Putamen (tissue), 1 donor: ENCODE results near the gene C7orf25.
"Not testable (repeated sequence)": the region's sequence is repeated elsewhere in the genome, so short reads cannot be mapped to it uniquely, and the experiment has no call there.

Experiments
- DNase-seq: peaks from one replicate; pipeline ENCODE4 v3.0.0-alpha.2; 2016; ENCODE audit warnings: low spot score

C7orf25 gene

DNA sequence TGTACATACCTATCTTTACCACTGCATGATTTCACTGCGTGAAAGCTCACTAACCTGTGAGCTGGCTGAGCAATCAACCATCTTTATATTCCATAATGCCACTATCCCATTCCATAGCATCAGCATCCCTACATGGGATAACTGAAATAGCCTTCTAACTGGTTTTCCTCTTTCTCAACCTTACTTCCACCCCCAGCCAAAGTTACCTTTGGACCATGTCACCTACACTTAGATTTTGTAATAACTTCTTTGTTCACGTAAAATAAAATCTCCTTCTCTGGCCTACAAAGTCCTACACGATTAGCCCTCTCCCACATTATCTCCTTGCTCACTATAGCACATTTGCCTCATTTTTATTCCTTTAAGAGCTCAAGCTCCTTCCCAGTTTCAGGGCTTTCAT lies 17.6 kb upstream of the C7orf25 start:
- DNase-seq, result no peak

DNA sequence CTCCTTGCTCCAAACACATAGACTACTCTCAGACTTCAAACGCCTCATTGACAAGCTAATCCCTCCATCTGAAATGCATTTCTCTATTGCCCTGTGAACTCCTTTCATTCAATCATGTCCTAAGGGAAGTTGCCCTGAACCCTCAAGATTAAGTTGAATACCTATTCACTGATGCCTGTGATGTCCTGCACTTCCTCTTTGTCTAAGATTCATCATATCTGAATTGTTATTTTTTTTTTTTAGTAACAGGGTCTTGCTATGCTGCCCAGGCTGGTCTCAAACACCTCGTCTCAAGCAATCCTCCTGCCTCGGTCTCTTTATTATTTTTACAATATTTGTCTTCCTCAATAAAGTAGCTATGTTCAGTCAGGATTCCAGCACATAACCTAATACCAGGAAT lies 16.9 kb upstream of the C7orf25 start:
- no peak for DNase-seq

DNA sequence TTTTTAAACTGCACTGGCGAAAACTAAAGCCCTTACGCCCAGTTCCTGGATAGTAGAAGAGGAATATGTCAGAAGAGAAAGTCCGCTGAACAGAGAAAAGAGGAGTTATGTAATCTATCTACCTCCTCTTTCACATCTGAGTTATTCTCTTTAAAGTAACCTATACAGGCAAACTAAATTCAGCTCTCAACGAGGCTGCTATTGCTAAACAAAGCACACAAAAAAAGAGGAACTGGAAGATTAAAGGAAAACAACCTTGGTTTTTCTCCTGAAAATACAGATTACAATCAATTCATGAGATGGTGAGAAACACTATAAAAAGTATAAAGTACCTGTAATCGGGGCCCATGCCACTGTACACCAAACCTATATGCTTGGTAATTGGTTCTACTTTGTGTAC lies 14.3 kb upstream of the C7orf25 start:
- no peak for DNase-seq

DNA sequence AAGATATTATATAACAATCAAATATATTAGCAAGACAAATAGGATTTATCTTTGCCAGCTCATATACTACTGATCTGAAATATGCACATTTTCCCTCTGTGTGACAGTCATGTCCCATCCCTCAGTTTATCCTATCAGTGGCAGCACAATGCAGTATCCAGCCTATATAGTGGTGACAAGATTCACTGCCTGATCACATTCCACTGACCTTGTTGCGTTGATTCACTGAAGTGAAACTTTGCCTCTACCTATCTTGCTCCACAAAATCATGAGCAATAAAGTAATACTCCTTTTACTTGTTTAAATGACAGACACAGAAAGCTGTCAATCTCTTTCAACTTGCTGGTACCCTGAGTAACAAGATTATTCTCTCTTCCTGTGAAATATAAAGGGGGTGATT lies 13.8 kb upstream of the C7orf25 start:
- no peak for DNase-seq

DNA sequence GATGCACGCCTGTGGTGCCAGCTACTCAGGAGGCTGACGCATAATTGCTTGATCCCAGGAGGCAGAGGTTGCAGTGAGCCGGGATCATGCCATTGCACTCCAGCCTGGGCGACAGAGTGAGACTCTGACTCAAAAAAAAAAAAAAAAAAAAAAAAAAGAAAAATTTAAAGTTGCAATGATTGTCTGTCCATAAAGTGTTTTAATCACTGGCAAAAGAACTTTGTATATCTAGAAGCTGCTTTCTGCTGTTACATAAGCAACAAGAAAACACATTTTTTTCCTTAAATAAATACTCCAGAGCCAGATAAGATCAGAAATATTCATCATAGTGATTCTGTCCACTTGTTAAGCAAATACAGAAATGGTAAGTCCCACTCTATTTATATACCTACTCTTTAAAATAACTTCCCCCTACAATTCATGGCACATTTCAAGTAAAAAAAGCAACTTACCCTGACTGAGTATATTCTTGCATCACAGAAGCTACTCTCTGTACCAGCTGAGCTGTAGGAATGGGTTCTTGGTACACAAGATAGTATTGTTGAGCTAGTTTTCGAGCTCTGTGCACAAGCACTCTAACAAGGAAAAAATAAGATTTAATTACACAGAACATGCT lies 12.5 kb upstream of the C7orf25 start:
- DNase-seq, result no peak

DNA sequence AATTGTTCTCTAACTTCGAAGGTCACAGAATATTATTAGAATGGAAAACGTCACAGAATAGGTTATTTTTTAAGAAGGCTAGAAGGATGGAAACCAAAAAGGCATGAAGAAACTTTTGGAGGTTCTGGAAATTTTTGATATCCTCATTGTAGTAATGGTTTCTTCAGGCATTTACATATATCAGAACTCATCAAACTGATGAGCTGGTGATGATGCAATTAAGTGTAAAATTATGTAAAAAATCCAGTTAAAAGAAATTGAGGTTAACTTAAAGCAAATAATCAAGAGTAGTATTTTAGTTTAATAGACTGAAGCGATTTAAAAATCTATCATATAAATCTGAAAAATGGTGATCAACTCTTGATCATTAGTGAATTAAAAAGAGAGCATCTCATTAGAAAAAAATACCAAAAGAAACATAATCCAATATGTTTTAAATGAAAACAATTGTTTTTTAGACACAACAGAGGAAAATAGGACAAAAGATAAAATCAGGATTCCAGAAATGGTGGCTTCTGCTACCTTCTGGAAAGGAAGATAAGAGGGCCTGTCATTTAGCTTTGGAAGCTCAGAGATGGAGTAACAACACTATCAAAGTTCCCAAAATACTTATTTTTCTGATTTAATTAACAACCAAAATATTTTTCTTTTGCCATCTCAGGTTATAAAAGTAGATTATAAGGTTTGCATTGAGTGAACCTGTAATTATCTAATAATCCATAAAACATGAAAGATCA lies 10.3 kb upstream of the C7orf25 start:
- DNase-seq, result no peak

DNA sequence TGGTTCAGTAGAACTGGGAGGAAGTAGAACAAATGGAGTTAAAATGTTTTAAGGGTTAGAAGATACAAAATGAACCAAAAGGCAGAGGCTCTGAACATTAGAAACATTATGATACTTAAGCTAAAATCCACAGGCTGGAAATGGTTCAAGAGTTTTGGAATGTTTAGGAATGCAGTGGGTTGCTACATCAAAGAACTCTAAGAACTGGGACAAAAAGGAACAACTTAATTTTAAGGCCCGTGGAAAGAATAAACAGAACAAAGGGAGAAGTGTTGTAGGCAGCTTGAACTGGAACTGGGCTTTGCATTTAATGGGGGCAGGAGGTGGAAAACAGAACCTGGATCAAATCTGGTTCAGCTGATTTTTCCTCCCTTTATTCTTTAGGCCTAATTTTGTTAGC lies 3.5 kb upstream of the C7orf25 start:
- no peak for DNase-seq

DNA sequence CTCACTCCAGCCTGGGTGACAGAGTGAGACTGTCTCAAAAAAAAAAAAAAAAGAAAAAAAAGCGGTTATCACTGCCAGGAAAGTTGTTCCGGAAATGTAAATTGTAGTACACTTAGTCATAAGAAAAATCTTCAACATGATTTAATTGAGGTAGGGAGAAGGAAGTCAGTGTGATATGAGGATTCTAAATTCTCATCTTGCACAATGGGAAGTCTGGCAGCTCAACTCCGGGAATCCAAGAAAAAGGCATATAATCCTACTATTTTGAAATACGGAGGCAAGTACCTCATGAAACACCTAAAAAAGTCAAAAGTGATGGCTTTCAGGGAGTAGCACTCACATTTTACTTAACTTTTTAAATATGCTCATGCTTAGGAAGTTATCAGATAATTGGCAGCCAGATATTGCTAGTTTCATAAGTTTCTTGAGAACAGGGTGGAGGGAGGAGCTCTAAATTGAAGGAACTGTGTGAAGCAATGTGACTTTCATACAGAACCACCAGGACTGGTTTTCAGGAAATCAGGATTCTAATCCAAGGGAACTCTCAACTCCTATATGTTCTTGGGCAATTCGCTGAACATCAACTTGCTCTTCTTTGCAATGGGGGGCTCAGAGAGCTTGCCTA lies 2.7 kb upstream of the C7orf25 start:
- no peak for DNase-seq

DNA sequence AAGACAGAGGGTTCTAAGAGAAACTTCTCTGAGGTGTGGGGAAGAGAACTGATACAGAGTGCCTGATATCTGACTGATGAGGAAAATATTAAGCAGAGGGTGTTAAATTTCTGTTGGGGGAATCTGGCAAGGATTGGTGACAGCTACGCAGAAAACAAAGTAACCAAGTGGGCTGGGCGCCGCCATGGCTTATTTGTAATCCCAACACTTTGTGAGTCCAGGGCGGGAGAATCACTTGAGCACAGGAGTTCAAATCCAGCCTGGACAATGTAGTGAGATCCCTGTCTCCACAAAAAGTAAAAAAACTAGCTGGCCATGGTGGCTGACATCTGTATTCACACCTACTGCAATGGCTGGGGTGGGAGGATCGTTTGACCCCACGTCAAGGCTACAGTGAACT lies 2.1 kb upstream of the C7orf25 start:
- no peak for DNase-seq

DNA sequence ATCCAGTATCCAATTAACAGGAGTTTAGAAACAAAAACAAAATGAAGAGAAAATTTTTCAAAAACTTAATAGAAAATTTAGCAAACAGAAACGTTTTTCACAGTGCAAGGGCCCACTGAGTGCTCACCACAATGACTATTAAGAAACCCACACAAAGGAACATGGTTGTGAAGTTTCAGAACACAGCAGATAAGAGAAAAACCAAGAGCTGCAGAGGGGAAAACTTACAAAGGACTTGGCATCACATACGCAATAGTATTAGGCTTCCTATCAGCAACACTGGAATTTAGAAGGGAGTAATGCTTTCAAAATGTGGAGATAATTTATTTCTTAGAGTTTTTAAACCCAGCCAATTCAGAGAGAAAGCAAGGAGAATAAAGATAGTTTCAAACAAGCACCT lies 1.7 kb upstream of the C7orf25 start:
- no peak for DNase-seq

DNA sequence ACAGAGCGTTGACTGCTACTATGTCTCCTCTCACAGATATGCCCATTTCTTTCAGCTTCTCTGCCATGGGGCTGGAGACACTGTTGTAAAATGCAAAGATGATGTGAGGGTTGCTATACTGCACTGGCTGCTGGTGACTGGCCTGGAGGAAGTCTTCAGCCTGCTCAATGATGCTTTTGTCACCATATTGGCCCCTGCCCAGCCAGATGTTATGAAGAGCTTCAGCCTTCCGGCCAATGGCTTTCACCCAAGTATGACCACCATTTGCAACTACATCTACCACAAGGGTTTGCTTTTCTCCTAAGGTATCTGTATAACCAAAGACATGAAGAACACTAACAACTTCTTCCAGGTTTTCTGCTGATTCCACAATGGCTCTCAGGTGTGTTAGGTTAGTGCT lies 1.6 kb downstream of the C7orf25 start:
- peak; percentile 70 for DNase-seq

DNA sequence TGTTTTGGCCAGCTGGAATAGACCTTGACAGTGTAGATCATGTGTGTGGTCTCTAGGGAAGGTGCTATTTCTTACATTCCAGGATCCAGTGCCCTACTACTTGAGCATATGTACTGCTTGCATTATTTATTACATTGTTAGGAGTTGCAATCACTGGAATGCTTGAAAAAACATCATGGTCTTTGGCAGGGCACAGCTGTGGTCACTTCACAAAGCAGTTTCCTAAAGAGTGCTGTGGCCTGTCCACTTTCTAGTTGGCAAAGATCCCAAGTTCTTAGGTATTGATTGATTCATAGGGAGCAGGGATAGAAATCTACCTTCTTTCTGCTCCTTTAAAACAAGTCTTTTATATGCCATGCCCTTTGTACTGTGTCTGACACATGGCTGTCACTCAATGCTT lies 4.6 kb downstream of the C7orf25 start:
- no peak for DNase-seq

DNA sequence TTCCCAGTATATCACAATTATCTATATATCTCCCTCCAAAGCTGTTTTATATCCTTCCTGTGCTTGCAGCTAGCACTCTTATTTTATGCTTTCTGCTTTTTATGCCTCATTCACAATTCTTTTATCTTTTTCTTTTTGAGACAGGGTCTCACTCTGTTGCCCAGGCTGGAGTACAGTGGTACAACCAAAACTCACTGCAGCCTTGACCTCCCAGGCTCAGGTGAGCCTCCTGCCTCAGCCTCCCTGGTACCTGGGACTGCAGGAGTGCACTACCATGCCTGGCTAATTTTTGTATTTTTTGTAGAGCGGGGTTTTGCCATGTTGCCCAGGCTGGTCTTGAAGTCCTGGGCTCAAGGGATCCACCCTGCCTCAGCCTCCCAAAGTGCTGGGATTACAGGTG lies 5.7 kb downstream of the C7orf25 start:
- DNase-seq, result no peak

DNA sequence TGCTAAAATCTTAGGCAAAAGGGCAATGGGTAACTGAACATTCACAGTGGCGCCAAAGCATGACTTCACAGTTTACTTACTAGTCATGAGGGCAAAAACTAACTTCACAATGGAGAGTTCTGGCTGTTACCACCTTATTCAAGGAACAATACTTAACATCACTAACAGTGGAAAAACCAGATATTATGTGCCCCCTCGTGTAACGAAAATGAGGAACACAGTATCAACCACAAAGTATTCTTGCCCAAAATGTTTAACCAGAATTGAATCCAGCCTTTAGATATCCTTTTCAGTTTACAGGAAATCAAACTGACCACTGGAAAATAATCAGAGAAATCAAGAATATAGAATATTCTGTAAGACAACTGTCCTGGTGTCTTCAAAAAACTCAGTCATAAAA lies 9.5 kb downstream of the C7orf25 start:
- DNase-seq, result no peak

DNA sequence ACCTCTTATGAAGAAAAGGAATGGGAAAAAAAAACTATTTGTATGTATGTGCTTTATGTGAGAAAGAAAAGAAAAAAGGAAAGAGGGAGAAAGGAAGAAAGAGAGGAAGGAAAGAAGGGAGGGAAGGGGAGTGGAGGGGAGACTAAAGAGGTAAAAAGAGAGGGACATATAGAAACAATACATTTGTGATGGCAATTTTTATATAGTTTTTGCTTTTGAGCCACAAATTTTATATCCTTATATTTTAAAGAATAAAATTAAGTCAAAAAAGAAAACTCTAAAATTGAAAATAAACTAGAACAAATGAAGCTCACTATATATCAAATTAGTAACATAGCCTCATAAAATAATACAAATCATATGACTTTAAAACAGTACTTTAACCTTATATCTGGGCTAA lies 11.0 kb downstream of the C7orf25 start:
- DNase-seq, result no peak

DNA sequence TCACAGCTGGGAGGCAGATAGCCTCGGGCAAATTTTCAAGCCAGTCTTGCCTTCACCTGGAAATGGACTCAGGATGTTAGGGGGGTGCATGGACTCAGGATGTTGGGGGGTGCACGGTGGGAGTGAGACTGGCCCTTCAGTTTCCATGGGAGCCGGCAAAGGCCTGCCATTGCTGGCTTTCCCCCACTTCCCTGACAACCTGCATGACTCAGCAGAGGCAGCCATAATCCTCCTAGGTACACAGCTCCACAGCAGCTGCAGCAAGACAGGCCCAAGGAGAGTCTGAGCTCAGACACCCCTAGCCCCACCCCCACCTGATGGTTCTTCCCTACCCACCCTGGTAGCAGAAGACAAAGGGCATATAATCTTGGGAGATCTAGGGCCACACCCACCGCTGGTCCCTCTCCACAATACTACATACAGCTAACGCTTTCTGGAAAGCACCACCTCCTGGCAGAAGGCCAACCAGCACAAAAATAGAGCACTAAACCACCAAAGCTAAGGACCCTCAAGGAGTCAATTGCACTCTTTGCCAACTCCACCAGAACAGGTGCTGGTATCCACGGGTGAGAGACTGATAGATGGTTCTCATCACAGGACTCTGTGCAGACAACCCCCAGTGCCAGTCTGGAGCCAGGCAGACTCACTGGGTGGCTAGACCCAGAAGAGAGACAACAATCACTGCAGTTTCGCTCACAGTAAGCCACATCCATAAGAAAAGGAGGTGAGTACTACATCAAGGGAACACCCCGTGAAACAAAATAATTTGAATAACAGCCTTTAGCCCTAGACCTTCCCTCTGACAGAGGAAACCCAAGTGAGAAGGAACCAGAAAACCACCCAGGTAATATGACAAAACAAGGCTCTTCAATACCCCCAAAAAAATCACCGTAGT lies 18.3 kb downstream of the C7orf25 start:
- DNase-seq, result no peak

DNA sequence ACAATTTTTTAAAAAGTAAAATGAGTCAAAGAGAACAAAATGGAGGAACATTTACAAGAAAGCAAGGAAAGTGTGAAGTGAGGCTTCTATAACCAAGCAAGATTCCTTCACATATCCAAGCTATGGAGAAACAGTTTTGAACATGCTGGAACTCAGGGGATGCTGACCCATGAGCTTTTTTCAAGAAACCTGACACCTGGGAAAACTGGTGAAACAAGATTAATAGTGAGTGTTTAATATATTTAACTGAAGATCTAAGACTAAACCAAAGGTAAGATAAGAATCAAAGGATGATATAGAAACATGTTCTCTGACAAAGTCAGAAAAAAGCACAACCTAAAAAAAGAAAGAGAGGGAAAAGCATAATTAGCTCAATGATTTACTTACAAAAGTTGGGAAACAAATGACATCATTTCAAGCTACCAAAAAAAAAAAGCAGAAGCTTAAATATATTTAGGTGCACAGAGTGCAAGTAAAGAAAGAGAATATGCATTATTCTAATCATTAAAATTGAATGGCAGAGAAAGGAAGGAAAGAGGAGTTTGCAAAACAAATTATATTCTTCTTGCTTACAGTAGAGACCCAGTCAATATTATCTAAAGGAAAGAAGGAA lies 24.9 kb downstream of the C7orf25 start:
- no peak for DNase-seq

DNA sequence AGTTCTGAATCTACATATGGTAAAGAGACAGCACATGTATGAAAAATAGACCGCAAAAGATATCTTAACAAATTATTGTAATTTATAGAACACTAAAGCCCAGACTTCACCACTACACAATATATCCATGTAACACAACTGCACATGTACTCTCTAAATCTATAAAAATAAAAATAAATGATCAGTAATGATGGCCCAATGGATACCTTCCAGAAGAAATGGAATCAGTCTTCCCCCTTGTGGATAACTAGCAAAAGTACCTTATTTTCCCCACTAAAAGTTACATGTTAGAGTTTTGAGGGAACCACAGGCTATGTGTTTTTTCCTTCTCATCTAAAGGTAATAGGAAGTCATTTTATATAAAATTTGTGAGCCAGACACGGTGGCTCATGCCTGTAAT lies 25.7 kb downstream of the C7orf25 start:
- no peak for DNase-seq

DNA sequence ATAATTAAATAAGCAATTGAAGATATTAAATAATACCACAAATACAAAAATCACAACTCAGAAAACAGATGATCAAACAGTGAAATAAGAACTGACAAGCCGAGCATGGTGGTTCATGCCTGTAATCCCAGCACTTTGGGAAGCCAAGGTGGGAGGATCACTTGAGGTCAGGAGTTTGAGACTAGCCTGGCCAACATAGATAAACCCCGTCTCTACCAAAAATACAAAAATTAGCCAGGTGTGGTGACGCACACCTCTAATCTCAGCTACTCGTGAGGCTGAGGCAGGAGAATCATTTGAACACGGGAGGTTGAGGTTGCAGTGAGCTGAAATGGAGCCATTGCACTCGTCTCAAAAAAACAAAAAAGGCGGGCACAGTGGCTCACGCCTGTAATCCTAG lies 26.7 kb downstream of the C7orf25 start:
- DNase-seq, result not testable (repeated sequence)

DNA sequence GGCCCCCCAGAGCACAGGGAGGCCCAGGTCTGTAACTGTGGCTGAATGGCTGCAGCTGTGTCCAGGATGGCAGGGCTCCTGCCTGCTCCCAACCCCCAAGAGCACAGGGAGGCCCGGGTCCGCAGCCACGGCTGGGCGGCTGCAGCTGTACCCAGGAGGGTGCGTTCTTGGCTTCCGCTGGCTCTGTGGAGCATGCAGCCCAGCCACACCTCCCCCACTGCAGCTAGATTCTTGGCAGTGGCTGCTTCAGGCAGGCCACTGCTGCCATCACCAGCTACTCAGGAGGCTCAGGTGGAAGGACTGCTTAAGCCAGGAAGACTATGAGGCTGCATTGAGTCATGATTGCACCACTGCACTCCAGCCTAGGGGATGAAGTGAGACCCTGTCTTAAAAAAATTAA lies 27.9 kb downstream of the C7orf25 start:
- DNase-seq, result no peak

DNA sequence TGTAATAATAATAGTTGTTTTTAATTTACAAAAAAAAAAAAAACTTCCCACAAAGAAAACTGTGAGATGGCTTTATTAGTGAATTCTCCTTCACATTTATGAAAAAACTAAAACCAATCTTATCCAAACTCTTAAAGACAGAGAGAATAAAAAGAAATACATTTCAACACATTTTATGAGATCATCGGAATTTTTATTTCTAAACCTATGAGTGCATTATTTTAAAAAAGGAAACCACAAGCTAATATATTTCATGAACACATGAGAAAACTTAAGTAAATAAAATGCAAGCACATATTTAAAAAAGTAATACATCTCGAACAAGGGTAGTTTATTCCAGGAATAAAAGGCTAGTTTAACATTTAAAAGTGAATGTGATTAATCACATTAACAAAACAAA lies 31.5 kb downstream of the C7orf25 start:
- no peak for DNase-seq

DNA sequence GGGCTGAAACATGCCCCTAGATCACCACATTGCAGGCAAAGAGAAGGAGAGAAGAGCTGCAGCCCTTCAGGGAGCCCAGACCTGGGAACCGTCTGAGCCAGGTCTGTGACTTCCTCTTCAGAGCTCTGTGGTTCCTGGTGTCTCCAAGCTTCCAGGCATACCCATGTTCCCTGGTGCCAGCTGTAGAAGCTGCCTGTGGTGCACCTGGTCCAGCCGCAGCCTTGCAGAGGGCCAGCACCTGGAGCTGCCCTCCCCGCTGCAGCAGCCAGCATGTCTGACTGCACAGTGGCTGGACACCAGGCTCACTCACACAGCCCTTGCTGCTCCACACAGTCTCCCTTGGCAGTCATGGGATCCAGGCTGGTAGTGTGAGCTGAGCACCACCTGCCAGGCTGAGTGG lies 33.6 kb downstream of the C7orf25 start:
- DNase-seq, result no peak
